ENCODE measurements around the gene PRCC. TPM values are rescaled to one million over a fixed set of nuclear protein-coding genes. Genes with fewer than 3 reads are reported as not detected.

The PRCC gene
- total and polyA plus RNA-seq, 2 of the 4 experiments (the other 2 are of a cell fraction), result 10.6 to 59.6 TPM

DNA sequence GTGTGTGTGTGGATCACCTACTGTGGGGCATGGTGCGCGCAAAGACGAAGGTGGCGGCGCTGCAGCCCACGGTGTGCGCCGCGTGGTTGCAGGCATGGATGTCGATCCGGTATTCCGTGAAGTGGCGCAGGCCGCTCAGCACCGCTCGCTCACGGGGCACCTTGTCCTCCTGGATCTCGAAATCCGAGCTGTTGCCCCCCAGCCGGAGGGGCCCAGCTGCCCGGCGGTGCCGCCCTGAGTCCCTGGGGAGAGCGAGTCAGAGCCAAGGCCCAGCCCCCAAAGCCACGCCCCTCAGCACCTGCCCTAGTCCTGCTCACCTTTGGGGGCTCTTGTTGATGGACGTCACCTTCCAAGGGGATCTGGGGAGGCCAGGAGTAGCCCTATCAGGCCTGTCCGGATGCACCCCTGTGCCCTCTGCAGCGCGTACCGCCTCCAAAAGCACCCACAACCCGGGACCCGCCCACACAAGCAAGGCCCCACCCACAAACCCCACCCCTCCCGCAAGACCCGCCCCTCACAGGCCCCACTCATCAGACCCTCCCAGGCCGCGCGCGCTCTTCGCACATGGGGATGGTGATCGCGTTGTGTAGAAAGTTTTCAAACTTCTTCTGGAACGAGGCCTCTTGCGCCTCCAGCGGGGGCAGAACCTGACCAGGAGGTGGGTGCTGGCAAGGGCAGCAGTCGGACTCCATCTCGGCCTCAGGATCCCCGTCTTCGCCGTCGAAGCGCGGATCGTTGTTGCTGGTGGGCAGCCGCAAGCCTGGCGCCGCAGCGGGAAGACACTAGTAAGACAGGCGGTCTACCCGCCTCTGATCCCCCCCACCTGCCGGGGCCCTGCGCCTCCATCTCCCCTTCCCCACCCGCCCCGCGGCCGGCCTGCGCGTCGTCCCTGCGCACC, 78.0 kb downstream of the PRCC start:
- no peaks in the 10 kb centered on the region for H3K36me3 ChIP-seq (ENCODE audit: control insufficient read depth, insufficient read depth, low read length)
- no peaks in the 10 kb centered on the region; the same call in 1 of the 2 replicates for H4K20me1 ChIP-seq (ENCODE audit: insufficient read depth, low read length)
- in situ Hi-C loops (cut with MboI; ENCODE audit: low sequenced_read_pairs), result no loop called here
- H3K18ac ChIP-seq (ENCODE audit: low read depth, low read length), result no peak overlapping the region
- no peak overlapping the region for H2BK5ac ChIP-seq (ENCODE audit: low read depth, low read length, poor library complexity, severe bottlenecking)
- ATAC-seq (ENCODE audit: low read depth) (no peak; the same call in 1 of the 2 replicates), DNase-seq (no peak)
- H2BK20ac ChIP-seq (ENCODE audit: low read depth, low read length), result no peak overlapping the region
- H2AK5ac ChIP-seq (ENCODE audit: low read depth, low read length), result no peak overlapping the region
- intact Hi-C loops (cut with micrococcal nuclease), result no loop called here
- no peak overlapping the region for H4K8ac ChIP-seq (ENCODE audit: low read depth in 2 of 2, low read length in 2 of 2)
- peaks cover 93% of the 10 kb centered on the region for H3K27me3 ChIP-seq (ENCODE audit: control insufficient read depth, insufficient read depth, low read length)
- ChIA-PET POLR2A (ENCODE audit: unreplicated experiment) (no interaction called here), CTCF (interaction anchor here (1.0 kb wide), 1 partner anchor 28 kb away, joined by 3 read pairs; no protein-coding TSS in a partner anchor)
- H3K79me1 ChIP-seq (ENCODE audit: low read depth in 1 of 2, low read length in 2 of 2), result no peaks in the 10 kb centered on the region
- no peak overlapping the region for H2BK120ac ChIP-seq (ENCODE audit: low read depth, low read length)
- no peak overlapping the region for H2BK15ac ChIP-seq (ENCODE audit: low read depth, low read length)
- no peak overlapping the region for H3K4me3 ChIP-seq (ENCODE audit: insufficient read depth, low read depth, low read length)
- H3K4ac ChIP-seq (ENCODE audit: low read depth, low read length), result no peak overlapping the region
- H2AK9ac ChIP-seq (replicated peaks; ENCODE audit: low read depth, low read length, poor library complexity), result no peak overlapping the region
- no peak overlapping the region for H3K23ac ChIP-seq (ENCODE audit: low read depth, low read length)
- dilution Hi-C loops (cut with HindIII; ENCODE audit: low sequenced_read_pairs, unreplicated experiment), result no loop called here
- WGBS, 2 experiments (ENCODE audit: extremely low coverage in 2 of 2, insufficient read length in 1 of 2), result 1% methylated on average over 13 of the region's 69 CpGs; no CpG with 5 or more reads in 1 of the 2 experiments
- H3K4me2 ChIP-seq (ENCODE audit: low read depth, low read length), result no peak overlapping the region
- TF ChIP-seq RCOR1 (IDR thresholded peaks at IDR 0.05; ENCODE audit: insufficient replicate concordance, low read length) (no peak), SMC3 (IDR thresholded peaks at IDR 0.05; ENCODE audit: low read depth, low read length) (no peak), MAFK (IDR thresholded peaks at IDR 0.05; ENCODE audit: low read depth, low read length) (no peak), MAZ (IDR thresholded peaks at IDR 0.05; ENCODE audit: borderline replicate concordance, low read depth, low read length) (no peak), MXI1 (IDR thresholded peaks at IDR 0.05; ENCODE audit: borderline replicate concordance, low read depth, low read length) (no peak), CEBPB (IDR thresholded peaks at IDR 0.05; ENCODE audit: low read depth, low read length) (no peak)
- TF ChIP-seq, protein P1, sequence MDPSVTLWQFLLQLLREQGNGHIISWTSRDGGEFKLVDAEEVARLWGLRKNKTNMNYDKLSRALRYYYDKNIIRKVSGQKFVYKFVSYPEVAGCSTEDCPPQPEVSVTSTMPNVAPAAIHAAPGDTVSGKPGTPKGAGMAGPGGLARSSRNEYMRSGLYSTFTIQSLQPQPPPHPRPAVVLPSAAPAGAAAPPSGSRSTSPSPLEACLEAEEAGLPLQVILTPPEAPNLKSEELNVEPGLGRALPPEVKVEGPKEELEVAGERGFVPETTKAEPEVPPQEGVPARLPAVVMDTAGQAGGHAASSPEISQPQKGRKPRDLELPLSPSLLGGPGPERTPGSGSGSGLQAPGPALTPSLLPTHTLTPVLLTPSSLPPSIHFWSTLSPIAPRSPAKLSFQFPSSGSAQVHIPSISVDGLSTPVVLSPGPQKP (IDR thresholded peaks at IDR 0.05; ENCODE audit: borderline replicate concordance, low read depth, low read length), result no peak
- TF ChIP-seq, protein P2, sequence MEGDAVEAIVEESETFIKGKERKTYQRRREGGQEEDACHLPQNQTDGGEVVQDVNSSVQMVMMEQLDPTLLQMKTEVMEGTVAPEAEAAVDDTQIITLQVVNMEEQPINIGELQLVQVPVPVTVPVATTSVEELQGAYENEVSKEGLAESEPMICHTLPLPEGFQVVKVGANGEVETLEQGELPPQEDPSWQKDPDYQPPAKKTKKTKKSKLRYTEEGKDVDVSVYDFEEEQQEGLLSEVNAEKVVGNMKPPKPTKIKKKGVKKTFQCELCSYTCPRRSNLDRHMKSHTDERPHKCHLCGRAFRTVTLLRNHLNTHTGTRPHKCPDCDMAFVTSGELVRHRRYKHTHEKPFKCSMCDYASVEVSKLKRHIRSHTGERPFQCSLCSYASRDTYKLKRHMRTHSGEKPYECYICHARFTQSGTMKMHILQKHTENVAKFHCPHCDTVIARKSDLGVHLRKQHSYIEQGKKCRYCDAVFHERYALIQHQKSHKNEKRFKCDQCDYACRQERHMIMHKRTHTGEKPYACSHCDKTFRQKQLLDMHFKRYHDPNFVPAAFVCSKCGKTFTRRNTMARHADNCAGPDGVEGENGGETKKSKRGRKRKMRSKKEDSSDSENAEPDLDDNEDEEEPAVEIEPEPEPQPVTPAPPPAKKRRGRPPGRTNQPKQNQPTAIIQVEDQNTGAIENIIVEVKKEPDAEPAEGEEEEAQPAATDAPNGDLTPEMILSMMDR (conservative IDR thresholded peaks at IDR 0.05; ENCODE audit: low read depth, low read length), result no peak
- no peak overlapping the region for H3K14ac ChIP-seq (replicated peaks; ENCODE audit: low read depth, low read length)
- no peak overlapping the region for H3K56ac ChIP-seq (ENCODE audit: extremely low read depth, insufficient read depth, low read length)
- no peak overlapping the region for H4K5ac ChIP-seq (ENCODE audit: low read depth, low read length)
- no TSS peak for BruUV-seq (replicated peaks)
- H3K9me3 ChIP-seq (ENCODE audit: control insufficient read depth, insufficient read depth, low read length), result no peaks in the 10 kb centered on the region; the same call in 1 of the 2 replicates
- H2AFZ ChIP-seq (replicated peaks; ENCODE audit: low read length, poor library complexity), result peak overlapping the region; percentile 41
- H3K9me1 ChIP-seq (ENCODE audit: insufficient read depth, low read length), result no peaks in the 10 kb centered on the region
- H3K4me1 ChIP-seq (ENCODE audit: control insufficient read depth, insufficient read depth, low read length), result no peaks in the 10 kb centered on the region; the same call in 1 of the 2 replicates
- no peak overlapping the region for H3K9ac ChIP-seq (ENCODE audit: low read depth, low read length)
- no peak overlapping the region for H3K27ac ChIP-seq (ENCODE audit: insufficient read depth, low read length)
- no peak overlapping the region for H4K91ac ChIP-seq (ENCODE audit: insufficient read depth, low read depth, low read length)

Measured in IMR-90 (cell line).